GM19395 (cell line): ENCODE measurements around the gene SLC38A10.
"Not testable (repeated sequence)": the region's sequence is repeated elsewhere in the genome, so short reads cannot be mapped to it uniquely, and the experiment has no call there.

Experiments used
- ATAC-seq: cut with Tn5 transposase; IDR thresholded peaks from one replicate; pipeline ENCODE4 v1.9.1; 2021; ENCODE audit warnings: mild to moderate bottlenecking, moderate library complexity; ENCODE audit not compliant: unreplicated experiment

Gene SLC38A10

DNA sequence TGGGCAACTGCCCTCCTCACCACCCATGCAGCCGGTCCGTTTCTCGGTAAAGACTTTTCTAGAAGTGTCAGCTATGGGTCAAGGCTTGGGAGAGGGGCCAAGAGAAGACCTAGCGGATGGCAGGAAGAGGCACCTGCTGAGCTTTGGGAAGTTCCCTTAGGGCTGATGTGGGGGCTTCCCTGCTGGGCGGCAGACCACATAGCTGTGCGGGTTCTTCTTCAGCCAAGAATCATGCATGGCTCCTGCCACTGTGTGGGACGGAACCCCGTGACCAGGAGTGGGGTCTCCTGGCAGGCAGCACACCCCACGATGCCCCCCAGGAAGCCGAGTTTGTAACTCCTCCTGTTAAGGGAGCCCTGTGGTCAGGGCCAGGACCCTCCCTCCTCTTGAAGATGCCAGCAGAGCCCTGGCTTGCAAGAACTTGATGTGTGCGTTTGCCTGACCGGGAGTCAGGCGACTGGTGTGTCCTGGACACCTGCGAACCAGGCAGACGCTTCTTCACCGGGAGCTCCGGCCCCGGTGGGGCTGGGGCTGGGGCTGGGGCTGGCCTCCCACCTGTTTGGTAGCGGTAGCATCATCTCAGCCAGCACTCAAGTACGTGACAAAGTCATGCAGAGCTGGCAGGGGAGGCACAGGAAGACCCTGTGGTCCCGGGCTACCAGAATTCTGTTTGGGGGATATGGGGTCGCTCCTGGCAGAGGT lies 17.7 kb upstream of the SLC38A10 start:
- no peak for ATAC-seq

DNA sequence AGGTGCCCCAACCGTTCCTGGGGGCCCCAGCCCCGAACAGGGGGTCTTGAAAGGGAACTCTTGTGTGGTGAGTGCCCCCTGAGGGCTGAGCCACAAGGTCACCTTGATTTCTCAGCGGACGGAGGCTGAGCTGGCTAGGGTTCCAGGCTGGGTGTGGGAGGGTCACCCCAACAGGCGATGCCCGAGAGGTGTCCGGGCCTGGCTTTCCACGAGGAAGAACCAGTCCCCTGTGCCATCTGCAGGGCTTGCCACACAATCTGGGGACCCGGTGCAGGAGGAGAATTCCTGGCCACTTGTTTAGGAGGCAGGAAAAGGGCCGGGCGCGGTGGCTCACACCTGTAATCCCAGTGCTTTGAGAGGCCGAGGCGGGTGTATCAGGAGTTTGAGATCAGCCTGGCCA lies 16.8 kb upstream of the SLC38A10 start:
- no peak for ATAC-seq

DNA sequence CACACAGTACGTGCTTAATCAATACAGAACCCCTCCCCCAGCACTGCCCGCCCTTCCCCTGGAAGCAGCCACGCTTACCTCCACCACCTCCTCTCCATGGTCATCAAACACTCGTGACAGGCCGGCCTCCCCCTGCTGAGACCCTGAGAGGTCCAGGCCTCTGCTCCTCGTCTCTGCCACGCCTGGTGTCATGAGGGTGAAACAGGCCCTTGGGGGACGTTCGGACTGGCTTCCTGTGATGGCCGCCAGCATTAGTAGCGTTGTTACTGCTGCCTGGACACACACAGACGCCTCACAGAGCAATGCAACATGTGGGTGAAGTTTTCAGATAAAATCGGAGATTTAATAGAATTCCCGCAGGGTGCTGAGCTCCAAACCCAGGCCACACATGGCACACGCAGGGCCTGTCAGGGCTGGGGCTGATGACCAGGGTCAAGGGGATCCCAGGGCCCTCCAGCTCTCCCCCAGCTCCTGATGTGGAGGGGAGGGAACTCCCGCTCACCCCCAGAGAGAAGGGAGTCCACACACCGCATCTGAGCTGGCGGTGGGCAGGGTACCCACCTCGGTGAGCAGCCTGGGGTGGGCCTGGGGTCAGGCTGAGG lies 15.9 kb upstream of the SLC38A10 start:
- ATAC-seq = no peak

DNA sequence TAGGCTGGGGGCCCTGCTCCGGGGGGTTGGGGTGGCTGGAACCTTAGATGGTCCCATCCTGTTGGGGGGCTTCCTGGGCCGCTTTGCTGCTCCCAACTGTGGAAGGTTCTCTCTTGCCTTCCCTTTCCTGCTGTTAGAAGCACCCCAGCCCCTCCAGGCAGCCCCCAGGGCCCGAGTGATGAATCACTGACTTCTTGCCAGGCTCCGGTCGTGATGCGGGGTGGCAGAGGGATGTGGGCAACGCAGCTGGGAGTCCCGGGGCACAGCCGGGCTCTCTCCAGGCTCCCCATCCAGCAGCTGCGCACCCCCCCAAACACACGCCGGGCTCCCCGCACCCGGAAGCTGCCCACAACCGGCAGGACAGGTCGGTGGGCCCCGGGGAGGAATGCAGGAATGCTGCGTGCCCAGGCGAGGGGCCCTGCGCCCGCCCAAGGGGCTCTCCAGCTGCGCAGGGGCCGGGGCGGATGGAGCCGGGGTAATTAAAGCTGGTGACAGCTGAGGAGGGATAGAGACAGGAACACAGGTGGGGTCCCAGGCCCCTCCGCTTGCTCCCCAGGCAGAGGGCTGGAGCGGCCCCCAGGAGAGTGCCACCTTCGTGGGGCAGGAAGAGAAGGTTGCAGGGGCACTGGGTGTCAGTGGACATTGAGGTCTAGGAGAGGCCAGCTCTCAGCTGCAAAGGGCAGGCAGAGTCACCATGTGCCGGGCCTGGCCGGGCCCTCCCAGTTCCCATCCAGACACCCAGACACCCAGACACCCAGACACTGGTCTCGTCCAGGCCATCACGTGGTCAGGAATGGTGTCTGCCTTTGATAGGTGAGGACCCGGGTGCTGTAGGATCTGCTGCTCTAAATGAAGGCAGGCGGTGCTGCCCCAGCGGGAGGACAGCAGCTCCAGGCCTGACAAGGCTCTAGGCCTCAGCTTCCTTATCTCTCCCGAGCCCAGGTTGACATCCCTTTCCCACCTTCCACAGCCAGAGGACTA lies 15.0 kb upstream of the SLC38A10 start:
- ATAC-seq = no peak

DNA sequence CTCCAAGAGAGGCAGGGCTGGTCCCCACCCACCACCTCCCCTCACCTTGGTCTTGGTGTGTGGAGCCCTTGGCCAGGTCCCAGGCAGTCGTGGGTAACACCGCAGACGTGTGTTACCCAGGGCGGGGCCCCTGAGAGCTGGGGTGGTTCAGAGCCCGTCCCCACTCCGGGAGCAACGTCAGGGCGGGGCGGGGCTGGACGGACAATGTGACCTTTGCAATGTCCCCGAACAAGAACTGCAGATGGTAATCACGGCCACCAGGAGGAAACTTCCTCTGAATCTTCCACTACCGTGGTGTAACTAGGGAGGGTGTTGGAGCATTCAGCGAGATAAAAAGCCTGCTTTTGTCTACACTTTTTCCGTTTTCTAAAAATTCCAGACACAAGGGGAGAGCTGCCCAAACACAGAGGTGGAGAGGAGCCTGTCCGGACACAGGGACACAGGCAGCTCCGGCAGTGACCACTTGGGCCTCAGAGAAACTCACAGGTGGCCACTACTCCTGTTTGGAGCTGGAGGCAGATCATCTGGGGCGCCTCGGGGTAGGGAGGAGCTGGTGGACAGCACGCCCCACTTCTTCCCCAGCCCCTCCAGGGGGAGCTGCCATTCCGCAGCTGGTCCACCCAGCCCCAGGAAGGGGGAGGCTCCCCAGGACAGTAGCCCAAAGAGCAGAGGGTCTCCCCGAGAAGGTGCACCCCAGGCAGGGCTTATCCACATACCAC lies 14.2 kb upstream of the SLC38A10 start:
- ATAC-seq = no peak

DNA sequence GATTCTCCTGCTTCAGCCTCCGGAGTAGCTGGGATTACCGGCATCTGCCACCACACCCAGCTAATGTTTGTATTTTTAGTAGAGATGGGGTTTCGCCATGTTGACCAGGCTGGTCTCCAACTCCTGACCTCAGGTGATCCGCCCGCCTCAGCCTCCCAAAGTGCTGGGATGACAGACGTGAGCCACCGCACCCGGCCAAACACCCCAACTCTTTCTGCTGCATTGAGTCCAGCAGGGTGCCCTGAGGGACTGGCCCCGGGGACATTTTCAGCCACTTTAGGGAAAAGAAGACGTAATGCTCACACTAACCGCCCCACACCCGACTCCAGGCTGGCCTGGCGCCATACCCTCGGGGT lies 13.7 kb upstream of the SLC38A10 start:
- not testable (repeated sequence) for ATAC-seq

DNA sequence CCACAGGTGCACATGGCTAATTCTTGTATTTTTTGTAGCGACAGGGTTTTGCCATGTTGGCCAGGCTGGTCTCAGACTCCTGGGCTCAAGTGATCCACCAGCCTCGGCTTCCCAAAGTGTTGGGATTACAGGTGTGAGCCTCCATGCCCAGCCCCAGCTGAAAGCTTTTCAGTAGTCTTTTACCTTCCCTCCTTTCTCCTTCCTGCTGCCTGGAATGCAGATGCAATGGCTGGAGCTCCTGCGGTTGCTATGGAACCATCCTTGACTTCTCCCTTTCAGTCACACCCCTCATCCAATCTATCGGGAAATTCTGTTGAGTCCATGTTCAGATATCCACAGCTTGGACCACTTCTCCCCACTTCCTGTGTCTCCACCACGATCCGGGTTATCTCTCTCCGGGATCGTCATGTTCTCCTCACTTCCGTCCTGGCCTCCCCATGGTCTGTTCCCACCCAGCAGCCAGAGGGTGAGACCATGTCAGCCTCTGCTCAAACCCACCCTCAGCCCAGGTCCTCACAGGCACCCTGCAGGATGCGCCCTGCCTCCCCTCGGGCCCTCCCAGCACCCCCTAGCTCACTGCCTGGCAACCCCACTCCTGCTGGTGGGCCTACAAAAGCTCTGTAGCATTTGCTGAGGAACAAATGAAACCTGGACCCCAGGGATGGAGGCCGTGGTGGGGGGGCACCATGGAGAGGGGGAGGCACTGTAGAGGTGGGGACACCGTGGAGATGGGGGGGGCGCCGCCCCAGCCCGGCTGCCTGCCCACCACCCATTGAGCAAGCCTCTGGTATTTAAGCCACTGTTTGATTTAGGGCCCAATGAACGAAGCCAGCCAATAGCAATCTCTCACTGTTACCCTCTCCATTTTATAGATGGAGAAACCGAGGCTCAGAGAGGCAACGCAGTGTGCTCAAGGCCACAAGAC lies 12.8 kb upstream of the SLC38A10 start:
- no peak for ATAC-seq

DNA sequence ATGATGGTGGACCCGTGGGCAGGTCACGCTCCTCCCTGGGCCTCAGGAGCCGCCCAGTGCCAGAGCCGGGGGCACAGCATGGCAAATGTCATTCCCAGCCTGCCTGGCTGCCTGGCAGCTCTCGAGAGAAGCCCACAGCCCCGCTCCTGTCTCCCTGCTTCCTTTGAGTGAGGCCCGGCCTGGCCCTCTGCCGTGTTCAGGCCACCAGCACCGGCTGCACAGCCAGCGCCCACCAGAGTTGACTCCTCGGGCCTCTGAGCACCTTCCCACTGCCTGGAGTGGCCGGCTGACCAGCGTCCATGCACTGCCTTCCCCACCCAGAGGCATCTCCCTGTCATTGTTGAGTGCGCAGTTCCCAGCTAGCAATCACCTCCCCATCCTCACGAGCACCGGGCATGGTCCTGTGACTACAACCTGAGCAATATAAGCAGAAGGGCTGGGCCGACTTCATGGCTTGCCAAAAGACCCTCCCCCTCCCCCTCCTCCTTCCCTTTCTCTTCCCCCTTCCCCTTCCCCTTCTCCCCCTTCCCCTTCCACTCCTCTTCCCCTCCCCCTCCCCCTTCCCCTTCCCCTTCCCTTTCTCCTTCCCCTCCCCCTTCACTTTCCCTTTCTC lies 11.9 kb upstream of the SLC38A10 start:
- no peak for ATAC-seq

DNA sequence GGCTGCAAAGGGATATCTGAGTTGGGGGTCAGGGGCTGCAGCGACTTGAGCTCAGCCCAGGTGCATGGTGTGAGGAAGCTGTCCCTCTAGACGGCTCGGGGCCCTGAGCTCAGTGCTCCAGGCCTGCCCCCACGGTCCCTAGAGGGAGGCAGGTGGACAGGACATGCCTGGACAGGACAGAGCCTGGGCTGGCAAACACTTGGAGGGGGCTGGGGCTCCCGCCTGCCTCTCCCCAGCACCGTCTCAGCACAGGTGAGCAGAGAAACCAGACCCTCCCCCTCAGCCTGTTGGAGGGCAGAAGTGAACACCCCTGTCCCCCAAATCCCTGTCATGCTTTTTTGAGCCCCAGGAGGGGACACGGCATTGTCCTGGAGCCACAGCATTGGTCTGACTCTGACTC lies 11.4 kb upstream of the SLC38A10 start:
- ATAC-seq = no peak

DNA sequence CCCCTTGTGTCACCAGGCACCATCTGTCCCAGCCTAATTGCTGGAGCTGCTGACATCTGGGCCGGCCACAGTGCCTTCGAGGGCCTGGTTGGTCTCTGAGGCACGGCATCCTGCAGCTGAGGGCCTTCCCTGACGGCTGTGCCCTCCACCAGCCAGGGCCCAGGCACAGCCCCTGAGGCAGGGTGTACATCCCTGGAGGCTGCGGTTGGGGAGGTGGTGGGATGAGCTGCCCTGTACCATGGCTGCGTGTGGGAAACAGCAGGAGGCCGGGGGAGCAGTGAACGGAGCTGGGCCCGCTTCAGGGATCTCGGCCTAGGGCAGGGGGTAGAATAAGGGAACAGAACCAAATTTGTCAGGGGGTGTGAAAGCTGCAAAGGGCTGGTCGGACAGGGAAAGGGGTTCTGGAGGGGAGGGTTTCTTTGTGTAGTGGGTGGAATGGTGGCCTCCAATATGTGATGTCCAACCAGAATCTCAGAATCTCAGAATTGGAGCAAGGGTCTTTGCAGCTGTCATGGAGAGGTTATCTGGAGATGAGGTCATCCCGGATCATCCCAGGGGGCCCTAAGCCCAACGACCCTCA lies 10.0 kb upstream of the SLC38A10 start:
- ATAC-seq = no peak

DNA sequence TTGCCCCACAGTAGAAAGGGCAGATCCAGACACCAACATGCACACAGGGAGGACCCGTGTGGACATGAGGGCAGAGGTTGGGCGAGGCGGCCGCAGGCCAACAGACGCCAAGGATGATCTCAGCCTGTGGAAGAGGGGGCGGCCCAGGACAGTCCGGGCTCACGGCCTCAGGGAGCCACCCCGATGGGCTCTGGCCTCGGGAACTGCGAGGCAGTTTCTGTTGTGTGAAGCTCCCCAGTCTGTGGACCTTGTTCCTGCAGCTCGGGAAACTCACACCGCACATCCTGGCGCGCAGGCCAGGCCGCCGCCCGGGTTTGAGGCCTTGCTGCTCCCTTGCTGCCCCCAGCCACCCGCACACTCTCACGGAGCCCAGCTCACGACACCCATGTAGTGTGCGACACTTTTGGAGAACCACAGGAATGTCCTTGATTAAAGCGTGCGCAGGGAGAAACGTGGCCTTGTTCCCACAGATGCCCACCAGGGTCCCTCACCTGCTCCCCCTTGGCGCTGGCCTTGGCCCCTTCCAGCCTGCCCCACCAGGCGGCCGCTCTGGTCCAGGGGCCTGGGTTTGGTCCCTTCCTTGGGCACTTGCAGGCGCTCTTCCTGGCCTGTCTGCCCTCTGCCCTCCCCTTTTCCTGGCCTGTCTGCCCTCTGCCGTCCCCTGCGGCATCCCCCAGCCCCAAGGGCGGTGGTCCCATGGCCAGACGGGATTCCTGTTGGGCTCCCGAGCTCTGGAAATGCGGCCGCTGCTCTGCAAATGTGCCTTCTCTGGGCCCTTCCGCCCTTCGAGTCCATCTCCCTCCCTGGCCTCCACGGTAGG lies 9.3 kb upstream of the SLC38A10 start:
- ATAC-seq = no peak

DNA sequence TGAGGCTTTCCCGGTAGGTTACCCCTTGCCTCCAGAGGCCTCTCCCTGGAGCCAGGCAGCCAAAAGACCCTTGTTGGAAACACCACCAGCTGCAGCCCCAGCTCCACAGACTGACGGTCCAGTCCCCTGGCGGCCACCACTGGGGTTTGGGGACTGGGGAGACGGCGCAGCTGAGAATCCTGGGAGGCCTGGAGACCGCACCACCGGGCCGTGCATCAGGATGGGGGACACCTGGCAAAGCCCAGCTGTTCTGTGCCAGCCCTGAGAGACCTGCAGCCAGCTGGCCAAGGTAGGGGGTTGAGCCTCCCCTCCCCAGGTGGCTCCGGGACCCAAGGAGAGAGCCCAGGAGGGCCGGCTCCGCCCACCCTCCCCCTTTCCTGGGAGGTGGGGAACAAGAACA lies 8.3 kb upstream of the SLC38A10 start:
- no peak for ATAC-seq

DNA sequence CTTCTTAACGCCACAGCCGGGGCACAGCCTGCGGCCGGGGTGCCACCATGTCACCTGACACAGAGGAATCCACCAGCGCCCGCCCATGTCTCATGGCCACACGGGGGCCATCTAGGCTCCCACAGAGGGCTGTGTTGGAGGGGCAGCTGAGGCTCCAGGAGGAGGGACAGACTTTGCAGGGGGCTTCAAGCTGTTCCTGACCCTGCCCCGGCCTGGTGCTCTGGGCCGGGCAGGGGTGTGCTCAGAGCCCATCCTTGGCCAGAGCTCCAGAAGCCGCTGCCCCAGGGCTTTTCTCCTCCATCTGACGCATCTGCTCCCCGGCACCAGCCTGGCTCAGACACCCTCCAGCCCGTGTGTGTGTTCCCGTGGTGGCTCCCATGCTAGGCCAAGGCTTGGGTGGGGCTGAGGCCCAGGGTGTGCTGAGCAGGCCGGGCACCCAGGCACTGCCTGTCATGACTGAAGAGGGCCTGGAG lies 7.8 kb upstream of the SLC38A10 start:
- no peak for ATAC-seq

DNA sequence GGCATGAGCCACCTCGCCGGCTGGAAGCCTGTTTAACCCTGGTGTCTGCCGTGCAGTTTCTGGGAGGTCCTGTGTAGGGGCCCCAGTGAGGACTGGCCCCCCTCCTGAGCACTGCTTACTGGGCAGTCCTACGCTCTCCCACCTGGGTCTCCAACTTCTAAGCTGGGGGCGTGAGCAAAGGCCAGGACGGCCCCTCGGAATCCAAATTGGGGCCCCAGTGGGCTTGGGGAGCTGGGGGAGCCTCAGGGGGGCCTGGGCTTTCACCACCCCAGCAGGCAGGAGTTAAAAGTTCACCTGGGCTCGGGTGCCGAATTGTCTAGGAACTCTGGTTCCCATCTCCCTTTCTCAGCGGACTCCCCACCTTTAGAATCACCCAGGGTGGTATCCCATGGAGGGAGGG lies 7.2 kb upstream of the SLC38A10 start:
- ATAC-seq = no peak

DNA sequence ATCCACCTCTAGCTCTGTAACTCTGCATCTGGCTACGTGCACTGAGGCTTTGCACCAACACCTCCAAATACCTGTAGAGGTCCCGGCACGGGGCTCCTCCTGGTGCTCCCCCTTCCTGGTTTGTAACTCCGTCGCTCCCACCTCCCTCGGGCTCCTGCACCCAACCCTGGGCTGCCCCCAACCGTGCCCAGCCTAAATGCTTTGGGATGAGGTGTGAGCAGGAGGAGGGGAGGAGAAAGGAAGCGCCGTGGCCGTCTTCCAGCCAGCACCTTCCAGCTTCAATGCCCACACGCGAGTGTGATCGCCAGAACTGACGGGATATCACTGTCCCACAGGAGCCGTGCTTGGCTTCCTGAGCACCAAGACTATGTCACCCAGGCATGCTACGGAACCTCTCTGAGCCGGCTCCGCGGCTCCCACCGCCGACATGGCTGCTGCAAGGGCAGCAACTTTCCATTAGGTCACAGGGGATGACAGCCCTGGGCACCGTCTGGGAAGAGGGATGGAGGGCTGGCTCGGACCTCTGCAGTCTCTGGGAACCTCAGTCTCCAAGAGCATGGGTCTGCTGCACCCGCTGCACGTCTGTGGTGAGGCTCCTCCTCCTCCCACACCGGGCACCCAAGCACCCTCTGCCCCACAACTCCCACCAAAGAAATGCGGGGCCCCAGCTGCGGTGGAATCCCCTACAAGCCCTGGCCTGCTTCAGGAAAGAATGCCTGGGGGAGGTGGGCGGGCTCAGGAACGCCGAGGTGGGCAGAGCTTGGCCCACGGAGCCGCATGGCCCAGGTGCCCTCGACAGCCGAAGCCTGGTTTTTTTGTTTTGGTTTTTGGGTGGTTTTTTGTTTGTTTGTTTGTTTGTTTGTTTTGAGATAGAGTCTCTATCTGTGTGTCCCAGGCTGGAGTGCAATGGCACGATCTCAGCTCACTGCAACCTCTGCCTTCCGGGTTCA lies 6.4 kb upstream of the SLC38A10 start:
- no peak for ATAC-seq

DNA sequence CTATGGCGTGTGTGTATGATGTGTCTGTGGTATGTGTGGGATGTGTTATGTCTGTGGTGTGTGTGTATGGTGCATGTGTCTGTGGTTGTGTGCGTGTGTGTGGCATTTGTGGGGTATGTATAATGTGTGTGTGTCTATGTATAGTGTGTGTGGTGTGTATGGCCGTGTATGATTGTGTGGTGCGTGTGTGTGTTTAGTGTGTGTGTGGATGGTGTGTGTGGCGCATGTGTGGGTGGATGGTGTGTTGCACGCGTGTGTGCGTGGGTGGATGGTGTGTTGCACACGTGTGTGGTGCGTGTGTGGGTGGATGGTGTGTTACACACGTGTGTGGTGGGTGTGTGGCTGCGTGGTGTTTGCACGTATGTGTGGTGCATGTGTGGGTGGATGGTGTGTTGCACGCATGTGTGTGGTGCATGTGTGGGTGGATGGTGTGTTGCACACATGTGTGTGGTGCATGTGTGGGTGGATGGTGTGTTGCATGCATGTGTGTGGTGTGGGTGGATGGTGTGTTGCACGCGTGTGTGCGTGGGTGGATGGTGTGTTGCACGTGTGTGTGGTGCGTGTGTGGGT lies 5.6 kb upstream of the SLC38A10 start:
- no peak for ATAC-seq
